GM12874 (cell line): ENCODE data around the gene USP24.

ENCODE experiments used
- CTCF ChIP-seq: IDR thresholded peaks from 2 replicates; pipeline ENCODE4 v1.5.1; 2011; ENCODE audit warnings: low read depth, mild to moderate bottlenecking, control low read depth, low read length, moderate library complexity; ENCODE audit not compliant: insufficient read depth

USP24 gene

DNA sequence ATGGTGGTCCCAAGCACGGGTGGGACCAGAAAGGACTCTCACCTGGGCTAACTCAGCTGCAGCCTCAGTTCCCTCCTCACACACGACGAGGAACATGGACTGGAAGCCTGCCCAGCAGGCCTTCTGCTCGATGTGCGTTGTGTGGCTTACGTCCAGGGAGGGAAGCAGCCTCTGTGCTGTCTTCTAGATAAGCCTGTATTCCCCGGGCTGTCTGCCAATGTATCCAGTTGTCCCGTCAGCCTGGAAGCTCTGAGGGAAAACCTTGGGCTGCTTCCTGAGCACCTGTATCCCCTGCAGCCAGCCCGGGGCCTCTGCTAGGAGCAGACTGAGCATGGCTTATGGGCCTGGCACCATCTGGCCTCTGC lies 165.3 kb downstream of the USP24 start:
- TF ChIP-seq CTCF: no peak

- TF ChIP-seq CTCF: no peak
These were observed 165.8 kb downstream of the USP24 start for GRCh38 chr1:55049271-55049913.

GRCh38 chr1:55048453-55049270 lies 166.5 kb downstream of the USP24 start:
- no peak for TF ChIP-seq CTCF

- TF ChIP-seq CTCF: no peak
These were observed 167.6 kb downstream of the USP24 start for GRCh38 chr1:55047611-55048010.

- no peak for TF ChIP-seq CTCF
These were observed 168.3 kb downstream of the USP24 start for GRCh38 chr1:55046871-55047270.

DNA sequence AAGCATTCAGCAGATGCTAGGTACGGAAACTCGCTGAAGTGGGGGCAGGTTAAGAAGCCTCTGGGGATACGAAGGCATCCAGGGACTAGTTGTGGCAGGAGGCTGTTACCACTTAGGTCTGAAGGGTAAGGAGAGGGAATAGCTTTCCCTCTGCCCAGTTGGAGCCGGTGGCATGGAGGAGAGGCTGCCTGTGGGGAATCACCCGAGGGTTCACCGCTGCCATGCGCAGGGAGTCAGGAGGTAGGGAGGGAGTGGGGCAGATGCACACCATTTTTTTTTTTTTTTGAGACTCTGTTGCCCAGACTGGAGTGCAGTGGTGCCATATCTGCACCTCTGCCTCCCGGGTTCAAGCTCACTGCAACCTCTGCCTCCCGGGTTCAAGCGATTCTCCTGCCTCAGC lies 169.7 kb downstream of the USP24 start:
- no peak for TF ChIP-seq CTCF

DNA sequence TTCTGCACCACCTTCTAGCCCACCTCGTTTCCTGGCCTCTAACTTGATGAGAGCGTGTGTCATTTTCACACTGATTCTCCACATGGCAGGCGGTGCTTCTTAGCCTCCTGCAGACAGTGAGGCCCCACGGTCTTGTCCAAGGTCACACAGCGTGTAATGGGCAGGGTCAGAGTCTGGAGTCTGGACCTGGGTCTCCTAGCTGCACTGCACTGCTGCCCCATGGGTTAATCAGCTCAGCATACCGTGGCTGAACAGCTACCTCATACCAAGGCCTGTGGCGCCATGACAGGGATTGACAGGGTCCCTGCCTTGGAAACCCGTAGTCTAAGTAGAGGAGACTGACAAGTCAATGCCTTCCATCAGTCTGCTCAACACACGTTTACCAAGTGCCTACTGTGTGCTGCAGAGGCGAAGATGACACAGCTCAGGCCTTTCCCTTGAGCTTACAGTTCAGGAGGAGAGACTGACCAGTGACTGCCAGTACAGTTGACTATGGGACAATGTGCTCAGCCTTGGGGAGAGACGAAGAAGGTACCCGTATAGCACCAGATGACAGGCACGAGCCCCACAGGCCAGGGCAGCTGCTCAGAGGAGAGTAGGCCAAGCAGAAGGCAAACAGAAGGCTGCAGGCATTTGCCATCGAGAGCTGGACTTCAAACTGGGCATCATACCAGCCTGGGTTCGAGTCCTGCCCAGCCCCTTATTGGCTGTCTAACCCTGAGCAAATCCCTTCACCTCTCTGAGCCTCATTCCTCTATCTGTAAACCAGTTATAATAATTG lies 170.4 kb downstream of the USP24 start:
- no peak for TF ChIP-seq CTCF
